ENCODE measurements around the gene TMEM117. TPM values are rescaled to one million over a fixed set of nuclear protein-coding genes. Genes with fewer than 3 reads are reported as not detected.
A peak's percentile ranks its signal among the peaks of the same experiment; 100 is the strongest.

TMEM117 gene
- total RNA-seq, 2 donors from 2014 or later, result 1.3 to 2.7 TPM

DNA sequence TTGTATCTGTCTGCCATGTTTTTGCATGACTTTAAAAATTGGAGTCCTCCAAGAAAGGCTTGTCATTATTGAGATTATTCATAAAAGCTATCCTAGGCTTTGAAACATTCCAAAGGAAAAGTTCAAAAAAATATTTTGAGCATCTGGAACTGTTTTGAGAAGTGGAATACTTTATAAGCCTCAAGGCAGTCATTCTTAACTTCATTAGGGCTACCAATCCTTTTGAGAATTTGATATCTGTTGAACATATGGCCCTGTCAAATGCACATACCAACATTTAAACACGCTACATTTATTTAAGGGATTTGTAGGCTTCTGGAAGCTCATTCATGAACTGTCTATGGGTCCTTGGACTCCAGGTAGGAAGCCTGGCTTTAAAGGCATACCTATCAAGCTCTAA is 77.0 kb downstream of the TMEM117 start:
- DNase-seq (no peak), ATAC-seq (replicated peaks in 1 of 2) (no peak)
- no peak overlapping the region for H3K27ac Mint-ChIP-seq
- no peaks in the 10 kb centered on the region for H3K4me1 Mint-ChIP-seq (ENCODE audit: low read depth)
- no peaks in the 10 kb centered on the region for H3K36me3 Mint-ChIP-seq (ENCODE audit: insufficient read depth in 2 of 2)
- H3K27me3 Mint-ChIP-seq (ENCODE audit: low read depth), result no peaks in the 10 kb centered on the region
- peaks cover 0 to 2% of the 10 kb centered on the region in 2 donors for H3K9me3 Mint-ChIP-seq
- H3K4me3 Mint-ChIP-seq, result no peak overlapping the region

- no peak for ATAC-seq (replicated peaks in 1 of 2)
- H3K27me3 Mint-ChIP-seq (ENCODE audit: low read depth), result no peaks in the 10 kb centered on the region
- no peak overlapping the region for H3K4me3 Mint-ChIP-seq
- no peaks in the 10 kb centered on the region for H3K9me3 Mint-ChIP-seq
- no peaks in the 10 kb centered on the region for H3K36me3 Mint-ChIP-seq (ENCODE audit: insufficient read depth in 2 of 2)
- no peak overlapping the region for H3K27ac Mint-ChIP-seq
- no peaks in the 10 kb centered on the region for H3K4me1 Mint-ChIP-seq (ENCODE audit: low read depth)
- no peak for DNase-seq
These were observed 78.5 kb downstream of the TMEM117 start for GRCh38 chr12:43914391-43914790.

GRCh38 chr12:43914923-43915468 is 79.1 kb downstream of the TMEM117 start:
- H3K36me3 Mint-ChIP-seq (ENCODE audit: insufficient read depth in 2 of 2), result no peaks in the 10 kb centered on the region
- H3K27ac Mint-ChIP-seq, result no peak overlapping the region

GRCh38 chr12:43917896-43918295 is 82.0 kb downstream of the TMEM117 start:
- H3K36me3 Mint-ChIP-seq (ENCODE audit: insufficient read depth in 2 of 2), result no peaks in the 10 kb centered on the region

More at GRCh38 chr12:43914923-43915468, 79.1 kb downstream of the TMEM117 start:
- Mint-ChIP-seq H3K27me3 (ENCODE audit: low read depth) (no peaks in the 10 kb centered on the region), H3K4me3 (no peak overlapping the region), H3K9me3 (no peaks in the 10 kb centered on the region), H3K4me1 (ENCODE audit: low read depth) (no peaks in the 10 kb centered on the region)
- DNase-seq (no peak), ATAC-seq (replicated peaks in 1 of 2) (no peak)

DNA sequence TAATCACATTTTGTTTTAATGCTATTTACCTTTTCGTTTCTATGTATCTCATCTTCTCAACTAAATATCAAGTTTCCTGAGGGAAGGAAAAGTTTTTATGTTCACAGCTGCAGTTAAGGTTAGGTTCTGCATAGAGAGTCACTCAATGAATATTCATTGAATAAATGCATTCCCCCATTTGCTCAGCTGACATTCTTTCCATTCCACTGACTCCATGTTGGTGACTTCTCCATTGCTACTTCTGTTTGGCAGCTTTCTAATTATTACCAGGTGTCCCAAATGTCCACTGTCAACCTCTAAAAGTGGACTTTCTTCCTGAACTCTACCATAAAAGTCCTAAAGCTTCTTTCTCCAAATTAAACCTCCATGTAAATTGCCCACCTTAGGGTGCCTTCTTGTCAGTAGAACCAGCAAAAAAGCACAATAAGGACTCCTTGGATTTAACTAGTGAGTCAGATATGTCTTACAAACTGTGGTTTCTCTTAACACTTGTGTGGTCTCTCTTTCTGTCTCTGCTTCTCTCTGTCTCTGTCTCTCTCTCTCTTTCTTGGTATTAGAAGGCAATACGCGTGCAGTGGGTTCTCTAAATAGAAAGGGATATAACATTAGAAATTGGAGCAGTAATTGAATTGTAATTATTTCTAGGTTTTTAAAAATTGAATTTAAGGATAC is 85.9 kb downstream of the TMEM117 start:
- Mint-ChIP-seq H3K27ac (no peak overlapping the region), H3K9me3 (no peaks in the 10 kb centered on the region), H3K27me3 (ENCODE audit: low read depth) (no peaks in the 10 kb centered on the region), H3K36me3 (ENCODE audit: insufficient read depth in 2 of 2) (no peaks in the 10 kb centered on the region), H3K4me1 (ENCODE audit: low read depth) (no peaks in the 10 kb centered on the region), H3K4me3 (no peak overlapping the region)
- no peak for ATAC-seq (replicated peaks in 1 of 2)
- DNase-seq, result no peak

More at GRCh38 chr12:43917896-43918295, 82.0 kb downstream of the TMEM117 start:
- Mint-ChIP-seq H3K27me3 (ENCODE audit: low read depth) (no peaks in the 10 kb centered on the region), H3K4me3 (no peak overlapping the region), H3K4me1 (ENCODE audit: low read depth) (no peaks in the 10 kb centered on the region), H3K27ac (no peak overlapping the region), H3K9me3 (no peaks in the 10 kb centered on the region)
- no peak for ATAC-seq (replicated peaks in 1 of 2)
- no peak for DNase-seq

DNA sequence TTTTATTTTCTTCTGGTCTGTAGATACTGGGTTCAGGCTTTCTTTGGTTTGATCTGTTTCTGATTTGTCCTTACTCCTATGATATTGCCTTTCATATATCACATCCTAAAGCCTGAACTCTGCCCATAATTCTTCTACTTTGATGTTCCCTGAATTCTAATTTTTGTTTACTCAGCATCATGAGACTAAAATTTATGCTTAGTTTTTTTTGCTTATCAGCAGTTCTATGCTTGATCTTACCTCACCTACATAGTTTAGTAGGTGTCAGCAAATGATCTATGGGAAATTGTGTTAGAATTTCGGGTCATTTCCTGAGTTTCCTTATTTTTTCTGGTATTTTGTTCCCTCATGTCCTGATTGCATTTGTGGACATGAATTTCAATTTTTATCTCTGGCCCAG is 94.2 kb downstream of the TMEM117 start:
- H3K4me3 Mint-ChIP-seq, result no peak overlapping the region
- no peak overlapping the region for H3K27ac Mint-ChIP-seq
- H3K36me3 Mint-ChIP-seq (ENCODE audit: insufficient read depth in 2 of 2), result peaks cover 7 to 13% of the 10 kb centered on the region in 2 donors
- H3K9me3 Mint-ChIP-seq, result peaks cover 9 to 11% of the 10 kb centered on the region in 2 donors
- DNase-seq, result no peak
- ATAC-seq (replicated peaks in 1 of 2), result no peak
- no peaks in the 10 kb centered on the region for H3K27me3 Mint-ChIP-seq (ENCODE audit: low read depth)
- H3K4me1 Mint-ChIP-seq (ENCODE audit: low read depth), result no peaks in the 10 kb centered on the region

- no peak overlapping the region for H3K4me3 Mint-ChIP-seq
- ATAC-seq (replicated peaks in 1 of 2) (no peak), DNase-seq (no peak)
- H3K27ac Mint-ChIP-seq, result no peak overlapping the region
- H3K27me3 Mint-ChIP-seq (ENCODE audit: low read depth), result no peaks in the 10 kb centered on the region
- no peaks in the 10 kb centered on the region for H3K4me1 Mint-ChIP-seq (ENCODE audit: low read depth)
- peaks cover 9 to 11% of the 10 kb centered on the region in 2 donors for H3K9me3 Mint-ChIP-seq
- H3K36me3 Mint-ChIP-seq (ENCODE audit: insufficient read depth in 2 of 2), result peaks cover 7 to 13% of the 10 kb centered on the region in 2 donors
These were observed 95.3 kb downstream of the TMEM117 start for GRCh38 chr12:43931187-43931586.

- Mint-ChIP-seq H3K9me3 (peaks cover 4 to 7% of the 10 kb centered on the region in 2 donors), H3K27ac (no peak overlapping the region), H3K4me1 (ENCODE audit: low read depth) (no peaks in the 10 kb centered on the region), H3K36me3 (ENCODE audit: insufficient read depth in 2 of 2) (peaks cover 4 to 8% of the 10 kb centered on the region in 2 donors), H3K4me3 (no peak overlapping the region), H3K27me3 (ENCODE audit: low read depth) (no peaks in the 10 kb centered on the region)
- ATAC-seq (replicated peaks in 1 of 2) (no peak), DNase-seq (no peak)
These were observed 99.7 kb downstream of the TMEM117 start for GRCh38 chr12:43935581-43935980.

GRCh38 chr12:43937947-43938346 is 102.1 kb downstream of the TMEM117 start:
- no peaks in the 10 kb centered on the region for H3K27me3 Mint-ChIP-seq (ENCODE audit: low read depth)
- ATAC-seq (replicated peaks in 1 of 2) (no peak), DNase-seq (no peak)
- no peaks in the 10 kb centered on the region for H3K4me1 Mint-ChIP-seq (ENCODE audit: low read depth)
- no peaks in the 10 kb centered on the region for H3K9me3 Mint-ChIP-seq
- no peaks in the 10 kb centered on the region for H3K36me3 Mint-ChIP-seq (ENCODE audit: insufficient read depth in 2 of 2)
- no peak overlapping the region for H3K27ac Mint-ChIP-seq
- no peak overlapping the region for H3K4me3 Mint-ChIP-seq

DNA sequence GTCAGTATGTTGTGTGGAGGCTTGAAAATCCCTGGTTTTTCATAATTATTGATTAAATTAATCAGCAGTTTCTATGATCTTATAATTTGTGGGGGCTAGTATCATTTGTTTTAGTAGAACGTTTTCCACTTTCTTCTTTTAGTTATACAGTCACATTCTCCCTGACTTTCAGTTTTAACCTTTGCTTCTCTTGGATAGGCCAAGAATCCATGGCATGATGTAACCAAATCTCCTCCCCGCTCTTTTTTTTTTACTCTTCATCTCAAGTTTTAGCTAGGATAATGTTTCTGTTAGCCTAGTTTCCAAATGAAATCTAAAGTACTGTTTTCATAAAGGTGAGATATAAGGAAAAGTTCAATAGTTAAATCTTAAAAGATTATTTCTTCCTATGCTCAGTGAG is 106.5 kb downstream of the TMEM117 start:
- H3K27me3 Mint-ChIP-seq (ENCODE audit: low read depth), result no peaks in the 10 kb centered on the region
- DNase-seq, result no peak
- no peaks in the 10 kb centered on the region for H3K9me3 Mint-ChIP-seq
- no peak for ATAC-seq (replicated peaks in 1 of 2)
- no peaks in the 10 kb centered on the region for H3K4me1 Mint-ChIP-seq (ENCODE audit: low read depth)
- H3K27ac Mint-ChIP-seq, result no peak overlapping the region
- no peaks in the 10 kb centered on the region for H3K36me3 Mint-ChIP-seq (ENCODE audit: insufficient read depth in 2 of 2)
- H3K4me3 Mint-ChIP-seq, result no peak overlapping the region

GRCh38 chr12:43945983-43946382 is 110.1 kb downstream of the TMEM117 start:
- Mint-ChIP-seq H3K27me3 (ENCODE audit: low read depth) (no peaks in the 10 kb centered on the region), H3K36me3 (ENCODE audit: insufficient read depth in 2 of 2) (no peaks in the 10 kb centered on the region), H3K4me1 (ENCODE audit: low read depth) (no peaks in the 10 kb centered on the region), H3K27ac (no peak overlapping the region), H3K4me3 (no peak overlapping the region), H3K9me3 (no peaks in the 10 kb centered on the region)
- DNase-seq (no peak), ATAC-seq (replicated peaks in 1 of 2) (no peak)

DNA sequence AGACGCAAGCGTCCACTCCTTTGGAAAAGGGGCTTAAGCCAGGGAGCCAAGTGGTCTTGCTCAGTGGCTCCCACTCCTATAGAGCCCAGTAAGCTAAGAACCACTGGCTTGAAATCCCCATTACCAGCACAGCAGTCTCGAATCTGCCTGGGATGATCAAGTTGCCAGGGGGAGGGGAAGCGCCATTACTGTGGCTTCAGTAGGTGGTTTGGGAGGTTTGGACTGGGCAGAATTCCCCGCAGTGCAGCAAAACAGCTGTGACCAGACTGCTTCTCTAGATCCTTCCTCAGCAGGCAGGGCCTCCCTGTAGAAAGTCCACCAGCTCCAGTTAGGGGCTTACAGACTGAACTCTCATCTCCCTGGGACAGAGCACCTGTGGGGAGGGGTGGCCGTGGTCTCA is 115.4 kb downstream of the TMEM117 start:
- Mint-ChIP-seq H3K27ac (no peak overlapping the region), H3K4me1 (ENCODE audit: low read depth) (no peaks in the 10 kb centered on the region), H3K36me3 (ENCODE audit: insufficient read depth in 2 of 2) (peaks cover 0 to 4% of the 10 kb centered on the region in 2 donors), H3K27me3 (ENCODE audit: low read depth) (no peaks in the 10 kb centered on the region), H3K9me3 (peaks cover 0 to 2% of the 10 kb centered on the region in 2 donors), H3K4me3 (no peak overlapping the region)
- DNase-seq (no peak), ATAC-seq (replicated peaks in 1 of 2) (no peak)

DNA sequence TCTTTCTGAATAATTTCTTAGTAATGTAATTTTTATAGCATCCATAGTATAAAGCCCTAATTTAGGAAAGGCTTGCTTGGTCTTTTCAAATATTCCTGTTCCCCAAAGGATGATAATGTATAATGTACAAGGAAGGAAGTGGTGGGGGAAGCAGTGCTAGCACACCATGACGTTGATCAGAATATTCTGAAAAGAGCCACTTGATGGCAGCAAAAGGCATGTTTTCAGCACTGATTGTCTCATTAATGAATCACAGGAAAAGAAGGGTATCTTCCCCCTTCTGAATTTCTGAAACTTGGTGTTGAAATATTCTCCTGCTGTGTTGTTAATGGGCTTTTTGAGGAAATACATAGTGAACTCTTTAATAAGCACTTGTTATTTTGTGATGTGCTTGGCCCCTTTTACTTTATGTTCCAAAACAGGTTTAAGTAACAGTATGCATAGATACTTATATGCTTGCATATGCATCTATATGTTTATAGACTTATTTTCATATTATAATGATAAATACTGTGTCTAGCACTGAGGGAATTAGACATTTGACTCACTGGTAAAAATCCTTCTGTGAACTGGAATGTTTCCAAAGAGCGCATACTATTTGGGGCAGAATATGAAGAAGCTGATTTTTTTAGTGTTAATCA is 122.0 kb downstream of the TMEM117 start:
- Mint-ChIP-seq H3K27ac (no peak overlapping the region), H3K4me3 (no peak overlapping the region), H3K4me1 (ENCODE audit: low read depth) (no peaks in the 10 kb centered on the region), H3K9me3 (peaks cover 0 to 2% of the 10 kb centered on the region in 2 donors), H3K27me3 (ENCODE audit: low read depth) (no peaks in the 10 kb centered on the region), H3K36me3 (ENCODE audit: insufficient read depth in 2 of 2) (no peaks in the 10 kb centered on the region)
- DNase-seq, result peak; percentile 4 to 8
- ATAC-seq (replicated peaks in 1 of 2), result peak; percentile 36 to 54

All from activated T-cell treated with anti-CD3 and anti-CD28 coated beads, Interleukin-2, amount 50 U/mL, for 72 hours (primary cell).